Measurements from ENCODE around the gene RBM39. TPM values are rescaled to one million over a fixed set of nuclear protein-coding genes. Genes with fewer than 3 reads are reported as not detected.

Gene RBM39
- total and polyA plus RNA-seq, 2 of the 13 experiments (the other 11 are each of a cell fraction or from before 2014, with no cell fraction given) = 788 to 920 TPM

DNA sequence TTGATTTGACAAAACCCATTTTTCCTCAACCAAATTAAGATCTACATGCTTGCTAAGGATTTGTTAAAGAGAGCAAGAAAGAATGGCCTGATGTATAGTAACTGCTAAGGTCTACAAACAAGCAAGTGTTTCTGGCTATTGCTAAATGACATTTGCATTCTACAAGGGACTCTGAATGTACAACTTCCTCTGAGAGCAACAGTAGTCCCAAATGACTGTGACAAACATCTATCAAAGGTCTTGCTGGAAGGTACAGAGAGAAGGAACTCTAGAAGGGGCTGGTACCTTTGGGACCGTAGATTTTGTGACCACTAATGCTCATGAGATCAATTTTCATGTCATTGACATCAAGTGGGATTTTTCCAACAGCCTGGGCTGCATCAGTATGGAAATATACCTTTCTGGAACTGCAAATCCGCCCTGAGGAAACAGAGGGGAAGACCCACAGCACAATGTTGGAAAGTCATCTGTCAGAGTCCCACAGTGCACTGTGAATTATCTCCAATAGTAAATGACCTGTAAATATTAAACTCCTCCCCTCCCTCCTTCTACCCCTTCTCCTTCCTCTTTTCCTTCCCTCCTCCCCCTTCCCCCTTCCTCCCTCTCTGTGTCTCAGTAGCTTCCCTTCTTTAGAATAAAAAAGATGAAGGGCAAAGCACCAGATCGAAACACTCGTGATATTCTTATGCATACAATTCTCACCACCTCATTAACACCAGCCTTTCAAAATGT lies 61.4 kb downstream of the RBM39 start:
- Histone ChIP-seq H3K9ac (ENCODE audit: insufficient read depth, low read depth, low read length) (no peak overlapping the region), H3K36me3 (replicated peaks in 1 of 2; ENCODE audit: control insufficient read depth in 1 of 2, insufficient read depth in 2 of 2, low read length in 2 of 2) (peaks cover 3 to 10% of the 10 kb centered on the region in 2 experiments; a peak in 3 of 5 replicates), H3K4me2 (ENCODE audit: low read depth, low read length) (no peak overlapping the region), H3K27me3 (ENCODE audit: control insufficient read depth in 1 of 2, insufficient read depth in 2 of 2, low read length in 2 of 2) (no peaks in the 10 kb centered on the region), H3K27ac (ENCODE audit: extremely low read length, insufficient read depth, low read length) (no peak overlapping the region), H3K79me2 (ENCODE audit: insufficient read depth, low read length) (no peaks in the 10 kb centered on the region), H3K9me3 (ENCODE audit: low read length) (no peaks in the 10 kb centered on the region), H3K4me1 (ENCODE audit: insufficient read depth, low read length) (no peaks in the 10 kb centered on the region), H3K4me3 (replicated peaks in 1 of 3; ENCODE audit: insufficient read depth in 1 of 3, low read depth in 2 of 3, low read length in 3 of 3) (no peak overlapping the region), H4K20me1 (ENCODE audit: insufficient read depth, low read length) (no peaks in the 10 kb centered on the region), H2AFZ (ENCODE audit: low read length) (no peak overlapping the region)
- BruUV-seq (replicated peaks) = no TSS peak
- intact Hi-C loops (cut with micrococcal nuclease; ENCODE audit: unreplicated experiment) (no loop called here), in situ Hi-C loops (cut with HindIII; ENCODE audit: extremely low pct_ligation_motif_present, low pct_unique_long_range_greater_than_20kb) (no loop called here)
- TF ChIP-seq, protein P1, sequence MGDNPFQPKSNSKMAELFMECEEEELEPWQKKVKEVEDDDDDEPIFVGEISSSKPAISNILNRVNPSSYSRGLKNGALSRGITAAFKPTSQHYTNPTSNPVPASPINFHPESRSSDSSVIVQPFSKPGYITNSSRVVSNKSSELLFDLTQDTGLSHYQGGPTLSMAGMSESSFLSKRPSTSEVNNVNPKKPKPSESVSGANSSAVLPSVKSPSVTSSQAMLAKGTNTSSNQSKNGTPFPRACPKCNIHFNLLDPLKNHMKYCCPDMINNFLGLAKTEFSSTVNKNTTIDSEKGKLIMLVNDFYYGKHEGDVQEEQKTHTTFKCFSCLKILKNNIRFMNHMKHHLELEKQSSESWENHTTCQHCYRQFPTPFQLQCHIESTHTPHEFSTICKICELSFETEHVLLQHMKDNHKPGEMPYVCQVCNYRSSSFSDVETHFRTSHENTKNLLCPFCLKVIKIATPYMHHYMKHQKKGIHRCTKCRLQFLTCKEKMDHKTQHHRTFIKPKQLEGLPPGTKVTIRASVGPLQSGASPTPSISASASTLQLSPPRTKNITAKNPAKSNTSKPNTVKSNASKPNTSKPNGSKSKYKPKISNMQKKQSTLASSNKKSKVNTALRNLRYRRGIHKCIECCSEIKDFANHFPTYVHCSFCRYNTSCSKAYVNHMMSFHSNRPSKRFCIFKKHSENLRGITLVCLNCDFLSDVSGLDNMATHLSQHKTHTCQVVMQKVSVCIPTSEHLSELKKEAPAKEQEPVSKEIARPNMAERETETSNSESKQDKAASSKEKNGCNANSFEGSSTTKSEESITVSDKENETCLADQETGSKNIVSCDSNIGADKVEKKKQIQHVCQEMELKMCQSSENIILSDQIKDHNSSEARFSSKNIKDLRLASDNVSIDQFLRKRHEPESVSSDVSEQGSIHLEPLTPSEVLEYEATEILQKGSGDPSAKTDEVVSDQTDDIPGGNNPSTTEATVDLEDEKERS (CRISPR knock-in tag; IDR thresholded peaks at IDR 0.05) = no peak
- TF ChIP-seq MTERF4 (CRISPR knock-in tag; IDR thresholded peaks at IDR 0.05) (no peak), HNRNPK (IDR thresholded peaks at IDR 0.05; ENCODE audit: low read depth, low read length, poor library complexity, severe bottlenecking) (peak; percentile 92), PCBP2 (optimal IDR thresholded peaks at IDR 0.05; ENCODE audit: low read depth, low read length, poor library complexity, severe bottlenecking) (peak; percentile 60)
- ATAC-seq (no peak), FAIRE-seq (no peak), DNase-seq (ENCODE audit: low spot score) (no peak)
- ChIA-PET CTCF (ENCODE audit: low intra/inter-chr PET ratio, low total read pairs) (no interaction called here), POLR2A (no interaction called here)
- 95% methylated on average over 4 of the region's 4 CpGs for WGBS (ENCODE audit: low lambda C conversion rate)
